NCI-H1436 (cell line): Measurements from ENCODE around the gene SEC16A.

Experiments
- DNase-seq: peaks from one replicate; lab custom pipeline; 2025; lab: John Stamatoyannopoulos, UW

SEC16A gene

GRCh38 chr9:136486823-136487620 is 4.2 kb upstream of the SEC16A start:
- no peak for DNase-seq

GRCh38 chr9:136486131-136486530 is 3.3 kb upstream of the SEC16A start:
- DNase-seq = no peak

- peak; percentile 69 for DNase-seq
Measured at GRCh38 chr9:136485049-136486045, 2.5 kb upstream of the SEC16A start.

- no peak for DNase-seq
Measured at GRCh38 chr9:136484153-136485048, 1.6 kb upstream of the SEC16A start.

GRCh38 chr9:136483589-136484152 is 831 bp upstream of the SEC16A start:
- peak; percentile 87 for DNase-seq

GRCh38 chr9:136482046-136482792 is 621 bp downstream of the SEC16A start:
- DNase-seq = no peak

GRCh38 chr9:136481558-136481957 is 1.3 kb downstream of the SEC16A start:
- DNase-seq = no peak

- no peak for DNase-seq
Measured at GRCh38 chr9:136476369-136477150, 6.3 kb downstream of the SEC16A start.

- no peak for DNase-seq
Measured at GRCh38 chr9:136474974-136475865, 7.6 kb downstream of the SEC16A start.

GRCh38 chr9:136474021-136474640 is 8.7 kb downstream of the SEC16A start:
- no peak for DNase-seq

GRCh38 chr9:136473354-136473721 is 9.5 kb downstream of the SEC16A start:
- no peak for DNase-seq

GRCh38 chr9:136472640-136473353 is 10.0 kb downstream of the SEC16A start:
- DNase-seq = no peak

GRCh38 chr9:136471802-136472487 is 10.9 kb downstream of the SEC16A start:
- DNase-seq = no peak

GRCh38 chr9:136470792-136471469 is 11.9 kb downstream of the SEC16A start:
- DNase-seq = no peak

- no peak for DNase-seq
Measured at GRCh38 chr9:136470356-136470755, 12.5 kb downstream of the SEC16A start.

GRCh38 chr9:136467766-136468165 is 15.1 kb downstream of the SEC16A start:
- DNase-seq = no peak

- no peak for DNase-seq
Measured at GRCh38 chr9:136466155-136466541, 16.7 kb downstream of the SEC16A start.
